ENCODE results near the gene ZNF823. TPM values are rescaled to one million over a fixed set of nuclear protein-coding genes. Genes with fewer than 3 reads are reported as not detected.

Gene ZNF823
- total RNA-seq, 1 experiment from 2014 or later, result 7.4 TPM

GRCh38 chr19:11721681-11722080, 17.1 kb downstream of the ZNF823 start:
- Histone ChIP-seq H3K9me3 (ENCODE audit: insufficient read depth, low read depth) (peaks cover 67% of the 10 kb centered on the region), H3K4me2 (no peak overlapping the region), H3K36me3 (ENCODE audit: low read depth) (peaks cover 49% of the 10 kb centered on the region), H3K27me3 (ENCODE audit: insufficient read depth, low read depth) (no peaks in the 10 kb centered on the region), H4K20me1 (ENCODE audit: insufficient read depth) (no peaks in the 10 kb centered on the region), H3K4me3 (peak overlapping the region; percentile 31; the same call in 1 of the 2 replicates), H3K27ac (no peak overlapping the region), H3K79me2 (ENCODE audit: low read depth) (no peaks in the 10 kb centered on the region), H2AFZ (no peak overlapping the region), H3F3A (ENCODE audit: insufficient read depth, low read depth) (peaks cover 7% of the 10 kb centered on the region; the same call in 1 of the 2 replicates), H3K4me1 (replicated peaks; ENCODE audit: insufficient read depth) (no peaks in the 10 kb centered on the region), H3K9me2 (ENCODE audit: insufficient read depth) (no peaks in the 10 kb centered on the region)
- TF ChIP-seq, protein P1, sequence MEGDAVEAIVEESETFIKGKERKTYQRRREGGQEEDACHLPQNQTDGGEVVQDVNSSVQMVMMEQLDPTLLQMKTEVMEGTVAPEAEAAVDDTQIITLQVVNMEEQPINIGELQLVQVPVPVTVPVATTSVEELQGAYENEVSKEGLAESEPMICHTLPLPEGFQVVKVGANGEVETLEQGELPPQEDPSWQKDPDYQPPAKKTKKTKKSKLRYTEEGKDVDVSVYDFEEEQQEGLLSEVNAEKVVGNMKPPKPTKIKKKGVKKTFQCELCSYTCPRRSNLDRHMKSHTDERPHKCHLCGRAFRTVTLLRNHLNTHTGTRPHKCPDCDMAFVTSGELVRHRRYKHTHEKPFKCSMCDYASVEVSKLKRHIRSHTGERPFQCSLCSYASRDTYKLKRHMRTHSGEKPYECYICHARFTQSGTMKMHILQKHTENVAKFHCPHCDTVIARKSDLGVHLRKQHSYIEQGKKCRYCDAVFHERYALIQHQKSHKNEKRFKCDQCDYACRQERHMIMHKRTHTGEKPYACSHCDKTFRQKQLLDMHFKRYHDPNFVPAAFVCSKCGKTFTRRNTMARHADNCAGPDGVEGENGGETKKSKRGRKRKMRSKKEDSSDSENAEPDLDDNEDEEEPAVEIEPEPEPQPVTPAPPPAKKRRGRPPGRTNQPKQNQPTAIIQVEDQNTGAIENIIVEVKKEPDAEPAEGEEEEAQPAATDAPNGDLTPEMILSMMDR (conservative IDR thresholded peaks at IDR 0.05), result no peak
- TF ChIP-seq EZH2 (IDR thresholded peaks at IDR 0.05; ENCODE audit: low read depth), result no peak
- no peak for DNase-seq
- no TSS peak for BruUV-seq (replicated peaks)
- ChIA-PET CTCF (no interaction called here), POLR2A (ENCODE audit: unreplicated experiment) (no interaction called here)
- intact Hi-C loops (cut with micrococcal nuclease; ENCODE audit: unreplicated experiment), result no loop called here

DNA sequence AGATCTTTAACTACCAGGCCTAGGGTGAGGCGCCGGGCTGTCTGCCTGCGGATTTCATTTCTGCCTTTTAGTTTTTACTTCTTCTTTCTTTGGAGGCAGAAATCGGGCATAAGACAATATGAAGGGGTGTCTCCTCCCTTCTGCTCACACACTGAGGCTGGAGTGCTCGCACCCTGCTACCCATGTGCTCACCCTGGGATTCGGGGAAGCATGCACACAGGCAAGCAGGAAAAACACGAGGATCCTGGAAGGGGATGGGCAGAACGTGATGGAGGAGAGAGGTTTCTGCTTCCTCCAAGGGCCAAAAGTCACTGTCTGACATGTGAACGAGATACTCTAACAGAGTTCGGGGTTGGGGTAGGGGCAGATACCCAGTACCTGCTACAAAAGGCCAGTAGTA, 28.4 kb downstream of the ZNF823 start:
- peak in 1 of 2 experiments; percentile 19 for DNase-seq
- BruUV-seq (replicated peaks), result no TSS peak
- H3K9me3 ChIP-seq (ENCODE audit: insufficient read depth, low read depth), result no peaks in the 10 kb centered on the region
- no peak for TF ChIP-seq EZH2 (IDR thresholded peaks at IDR 0.05; ENCODE audit: low read depth)
- TF ChIP-seq, protein P1 (conservative IDR thresholded peaks at IDR 0.05), result no peak
- H3K27ac ChIP-seq, result no peak overlapping the region
- no peaks in the 10 kb centered on the region for H3K4me1 ChIP-seq (replicated peaks; ENCODE audit: insufficient read depth)
- H3K4me3 ChIP-seq, result no peak overlapping the region
- H2AFZ ChIP-seq, result no peak overlapping the region
- no peak overlapping the region for H3K4me2 ChIP-seq
- intact Hi-C loops (cut with micrococcal nuclease; ENCODE audit: unreplicated experiment), result no loop called here
- ChIA-PET CTCF (no interaction called here), POLR2A (ENCODE audit: unreplicated experiment) (no interaction called here)
- H3K9me2 ChIP-seq (ENCODE audit: insufficient read depth), result no peaks in the 10 kb centered on the region
- H3K36me3 ChIP-seq (ENCODE audit: low read depth), result no peaks in the 10 kb centered on the region
- no peaks in the 10 kb centered on the region for H3K79me2 ChIP-seq (ENCODE audit: low read depth)
- no peaks in the 10 kb centered on the region for H3F3A ChIP-seq (ENCODE audit: insufficient read depth, low read depth)
- no peaks in the 10 kb centered on the region for H4K20me1 ChIP-seq (ENCODE audit: insufficient read depth)
- H3K27me3 ChIP-seq (ENCODE audit: insufficient read depth, low read depth), result no peaks in the 10 kb centered on the region

DNA sequence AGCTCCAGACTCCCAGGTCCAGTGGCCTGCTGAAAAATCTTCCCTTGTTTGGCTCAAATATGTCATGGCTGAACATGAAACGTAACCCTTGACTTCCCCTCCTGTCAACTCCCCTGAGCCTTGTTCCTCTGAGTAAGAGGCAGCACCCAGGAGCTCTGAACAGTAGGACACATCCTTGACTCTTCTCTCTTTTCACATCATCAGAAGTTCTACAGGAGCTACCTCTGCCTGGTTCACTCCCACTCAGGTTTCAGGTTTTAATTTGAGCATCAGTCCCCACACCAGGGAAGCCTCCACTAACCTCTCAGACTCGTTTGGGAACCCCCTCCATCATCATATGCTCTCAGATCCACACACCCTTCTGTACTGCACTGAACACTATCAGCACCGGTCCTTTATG, 30.3 kb downstream of the ZNF823 start:
- POLR2A ChIA-PET (ENCODE audit: unreplicated experiment), result interaction anchor here (0.6 to 0.8 kb wide), 2 partner anchors 838 to 1613 kb away, joined by 3 to 10 read pairs; no protein-coding TSS in a partner anchor
- H3K27me3 ChIP-seq (ENCODE audit: insufficient read depth, low read depth), result no peaks in the 10 kb centered on the region
- no peaks in the 10 kb centered on the region for H3K4me1 ChIP-seq (replicated peaks; ENCODE audit: insufficient read depth)
- H3K4me2 ChIP-seq, result no peak overlapping the region
- no peak overlapping the region for H2AFZ ChIP-seq
- no peaks in the 10 kb centered on the region for H3K36me3 ChIP-seq (ENCODE audit: low read depth)
- H3K9me3 ChIP-seq (ENCODE audit: insufficient read depth, low read depth), result no peaks in the 10 kb centered on the region
- no peaks in the 10 kb centered on the region for H4K20me1 ChIP-seq (ENCODE audit: insufficient read depth)
- CTCF ChIA-PET, result interaction anchor here (0.5 to 0.7 kb wide), 2 partner anchors 8 to 417 kb away, joined by 3 to 4 read pairs; no protein-coding TSS in a partner anchor
- no peak overlapping the region for H3K27ac ChIP-seq
- H3K79me2 ChIP-seq (ENCODE audit: low read depth), result no peaks in the 10 kb centered on the region
- no peaks in the 10 kb centered on the region for H3K9me2 ChIP-seq (ENCODE audit: insufficient read depth)
- intact Hi-C loops (cut with micrococcal nuclease; ENCODE audit: unreplicated experiment), result no loop called here
- no peaks in the 10 kb centered on the region for H3F3A ChIP-seq (ENCODE audit: insufficient read depth, low read depth)
- no TSS peak for BruUV-seq (replicated peaks)
- H3K4me3 ChIP-seq, result no peak overlapping the region
- peak in 1 of 2 experiments; percentile 29 for DNase-seq
- no peak for TF ChIP-seq EZH2 (IDR thresholded peaks at IDR 0.05; ENCODE audit: low read depth)
- TF ChIP-seq, protein P1 (conservative IDR thresholded peaks at IDR 0.05), result no peak
